ENCODE results near the gene SNRPD2. TPM values are rescaled to one million over a fixed set of nuclear protein-coding genes. Genes with fewer than 3 reads are reported as not detected.

The SNRPD2 gene
- 288 and 449 TPM in 2 replicates for total RNA-seq

DNA sequence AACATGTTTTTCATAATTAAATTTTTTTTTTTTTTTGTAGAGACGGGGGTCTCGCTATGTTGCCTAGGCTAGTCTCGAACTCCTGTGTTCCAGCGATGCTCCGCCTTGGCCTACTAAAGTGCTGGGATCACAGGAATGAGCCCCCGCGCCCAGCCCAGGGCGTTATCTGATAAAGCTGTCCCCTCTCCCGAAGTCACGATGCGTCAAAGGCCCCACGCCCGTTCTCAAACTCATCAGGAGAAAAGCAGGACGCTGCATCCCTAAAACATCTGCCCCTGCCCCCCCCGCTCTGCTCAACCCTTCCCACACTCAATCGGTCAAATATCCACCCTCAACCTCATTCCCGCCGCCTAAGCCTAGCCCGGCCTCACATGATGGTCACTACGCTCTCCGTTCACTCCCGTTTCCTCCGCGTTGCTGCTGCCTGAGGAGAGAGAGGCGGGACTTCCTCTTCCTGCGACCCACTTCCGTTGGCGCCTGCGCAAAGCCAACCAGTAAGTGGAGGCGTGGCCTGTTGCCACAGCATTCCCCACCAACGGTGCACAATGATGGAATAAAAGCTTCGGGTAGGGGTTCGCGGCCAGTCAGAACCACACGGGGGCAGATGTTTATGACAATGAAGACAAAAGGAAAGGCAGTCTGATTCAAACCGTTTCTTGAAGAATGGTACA is at the start of gene SNRPD2:
SNRPD2 (minus strand) TSS at position 438 of the 671 bp plus-strand sequence; CDS start at position 373, 65 bp downstream.

DNA sequence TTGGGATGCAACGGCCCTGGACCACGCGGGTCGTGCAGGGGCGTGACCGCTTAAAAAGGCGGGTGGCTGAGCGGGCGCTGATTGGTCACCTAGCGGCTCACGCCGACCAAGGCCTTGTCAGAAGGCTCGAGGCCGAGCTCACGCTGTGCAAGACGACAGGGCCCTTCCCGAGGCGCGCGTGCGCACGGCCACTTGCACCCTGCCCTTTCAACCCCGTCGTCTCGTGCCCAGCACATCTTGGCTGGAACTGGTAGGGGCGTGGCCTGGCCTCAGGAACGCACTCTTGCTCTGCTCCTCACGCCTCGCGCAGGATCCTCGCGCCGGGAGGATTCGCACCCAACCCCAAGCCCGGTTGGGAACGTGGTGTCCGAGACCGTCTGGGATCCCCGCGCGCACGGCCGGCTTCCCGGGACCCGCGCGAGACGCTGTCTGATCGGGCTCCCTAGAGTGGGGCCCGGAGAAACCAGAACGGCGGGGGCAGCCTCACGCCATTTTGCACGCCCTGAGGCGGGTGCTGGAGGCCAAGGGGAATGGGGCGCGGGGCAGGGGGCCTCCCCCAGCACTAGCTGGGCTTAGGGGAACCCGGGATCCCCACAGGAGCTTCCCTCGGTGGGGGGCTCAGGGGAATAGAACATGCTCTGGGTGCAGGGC is 41.5 kb upstream of the SNRPD2 start, which contains the start of gene MEIOSIN:
MEIOSIN (plus strand) TSS at position 280 of the 651 bp plus-strand sequence. CDS start 1,938 bp downstream, outside the sequence.

DNA sequence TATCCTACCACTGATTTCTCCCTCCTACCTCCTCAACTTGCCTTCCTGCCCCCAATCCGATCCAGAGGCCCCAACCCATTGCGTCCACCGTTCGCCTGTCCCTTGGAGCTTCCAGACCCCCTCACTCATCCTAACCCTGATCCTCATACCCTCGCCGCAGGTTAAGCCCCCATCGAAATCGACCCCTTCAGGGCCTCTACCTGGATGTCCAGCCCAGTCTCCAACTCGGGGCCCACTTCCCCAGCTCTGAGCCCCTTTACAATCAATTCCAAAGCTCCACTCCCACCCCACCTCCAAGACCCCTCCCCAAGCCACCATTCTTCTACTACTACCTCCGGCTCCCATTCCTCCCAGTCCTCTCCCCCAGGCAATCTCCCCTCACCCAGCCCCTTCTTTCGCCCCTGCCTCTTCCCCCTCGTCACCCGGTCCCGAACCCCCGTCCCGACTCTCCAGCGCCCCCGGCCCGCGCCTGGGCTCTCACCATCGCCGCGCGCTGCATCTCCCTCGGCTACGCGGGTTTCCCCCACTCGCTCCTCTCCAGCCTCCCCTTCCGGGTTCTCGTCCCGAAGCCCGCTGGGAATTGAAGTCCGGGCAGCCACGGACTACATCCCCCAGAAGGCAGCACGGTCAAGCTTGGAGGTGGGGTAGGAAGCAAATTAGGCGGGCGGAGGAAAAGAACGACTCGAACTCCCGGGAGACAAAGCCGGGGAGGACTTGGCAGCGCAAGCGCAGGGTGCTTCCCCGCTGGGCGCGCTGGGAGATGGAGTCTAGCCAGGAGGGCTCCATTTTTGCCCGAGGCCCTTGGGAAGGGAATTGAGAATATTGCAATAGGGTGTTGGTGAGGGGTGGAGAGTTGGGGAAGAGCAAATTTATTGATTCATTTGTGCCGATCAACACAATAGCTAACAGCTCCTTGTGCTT is 38.9 kb upstream of the SNRPD2 start, which contains the start of gene FBXO46:
FBXO46 (minus strand) TSS at position 529 of the 921 bp plus-strand sequence. CDS start 17,401 bp downstream, outside the sequence.

DNA sequence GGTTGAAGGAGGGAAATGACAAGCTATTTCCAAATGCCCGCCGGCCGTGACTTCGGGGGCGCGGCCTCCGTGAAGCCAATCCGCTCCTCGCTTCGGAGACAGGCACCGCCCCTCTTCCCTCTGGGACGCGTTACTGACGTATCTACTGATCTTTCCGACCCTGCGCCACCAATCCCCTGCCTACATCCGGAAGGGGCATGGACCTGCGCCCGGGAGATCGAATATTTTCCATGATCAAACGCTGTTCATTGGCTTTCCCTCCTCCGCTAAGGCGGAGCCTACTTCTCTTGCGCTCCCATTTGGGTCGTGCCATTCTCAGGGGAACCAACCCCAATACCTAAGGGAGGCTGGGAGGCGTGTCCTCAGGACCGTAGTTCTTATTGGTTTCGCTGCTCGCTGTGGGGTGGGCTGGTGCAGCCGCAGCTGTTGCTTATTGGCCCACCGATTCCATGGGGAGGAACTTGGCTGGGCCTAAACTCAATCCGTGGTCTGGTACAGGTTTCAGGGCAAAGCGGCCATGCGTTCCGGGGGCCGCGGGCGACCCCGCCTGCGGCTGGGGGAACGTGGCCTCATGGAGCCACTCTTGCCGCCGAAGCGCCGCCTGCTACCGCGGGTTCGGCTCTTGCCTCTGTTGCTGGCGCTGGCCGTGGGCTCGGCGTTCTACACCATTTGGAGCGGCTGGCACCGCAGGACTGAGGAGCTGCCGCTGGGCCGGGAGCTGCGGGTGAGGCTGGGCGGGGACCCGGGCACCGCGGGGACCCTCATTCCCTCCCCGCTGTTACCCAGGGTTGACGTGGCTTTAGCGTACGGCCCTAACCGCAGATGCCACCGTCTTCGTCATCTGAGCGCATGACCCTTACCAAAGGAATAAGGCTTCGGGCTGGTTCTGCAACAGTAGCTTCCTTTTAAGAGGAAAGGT is 693 bp upstream of the SNRPD2 start, which contains the start of gene QPCTL:
QPCTL (plus strand) TSS at position 480 of the 919 bp plus-strand sequence; CDS start at position 518, 38 bp downstream.

DNA sequence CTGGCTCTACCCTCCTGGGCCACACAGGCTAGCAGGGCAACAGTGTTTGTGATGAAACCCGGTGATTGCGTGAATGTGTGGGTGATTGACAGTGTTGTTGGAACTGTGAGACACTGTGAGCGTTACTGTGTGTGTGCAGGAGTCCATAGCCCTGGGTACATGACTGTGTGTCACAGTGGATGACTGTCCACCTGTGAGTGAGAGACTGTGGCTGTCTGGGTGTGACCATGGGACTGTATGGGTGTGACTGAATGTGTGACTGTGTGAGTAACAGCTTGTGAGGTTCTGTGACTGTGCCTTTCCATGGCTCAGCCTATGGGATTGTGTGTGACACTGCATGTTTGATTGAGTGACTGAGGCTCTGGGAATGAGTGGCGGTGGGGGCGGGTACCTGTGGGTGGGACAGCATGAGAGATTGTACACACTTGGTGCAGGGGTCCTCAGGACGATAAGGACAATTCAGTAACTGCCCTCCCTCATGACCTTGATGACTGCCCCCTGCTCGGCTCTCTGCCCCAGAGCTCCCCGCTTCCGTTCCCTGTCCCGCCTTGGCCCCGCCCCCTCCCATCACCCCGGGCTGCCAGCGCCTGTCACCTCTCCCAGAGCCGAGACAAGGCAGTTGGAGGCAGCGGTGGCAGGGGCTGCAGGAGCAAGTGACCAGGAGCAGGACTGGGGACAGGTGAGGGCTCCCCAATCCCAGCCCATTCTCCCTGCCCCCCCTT is 24.0 kb downstream of the SNRPD2 start, which contains the start of gene GIPR:
GIPR (plus strand) TSS at position 602 of the 722 bp plus-strand sequence. CDS start 1,300 bp downstream, outside the sequence.

DNA sequence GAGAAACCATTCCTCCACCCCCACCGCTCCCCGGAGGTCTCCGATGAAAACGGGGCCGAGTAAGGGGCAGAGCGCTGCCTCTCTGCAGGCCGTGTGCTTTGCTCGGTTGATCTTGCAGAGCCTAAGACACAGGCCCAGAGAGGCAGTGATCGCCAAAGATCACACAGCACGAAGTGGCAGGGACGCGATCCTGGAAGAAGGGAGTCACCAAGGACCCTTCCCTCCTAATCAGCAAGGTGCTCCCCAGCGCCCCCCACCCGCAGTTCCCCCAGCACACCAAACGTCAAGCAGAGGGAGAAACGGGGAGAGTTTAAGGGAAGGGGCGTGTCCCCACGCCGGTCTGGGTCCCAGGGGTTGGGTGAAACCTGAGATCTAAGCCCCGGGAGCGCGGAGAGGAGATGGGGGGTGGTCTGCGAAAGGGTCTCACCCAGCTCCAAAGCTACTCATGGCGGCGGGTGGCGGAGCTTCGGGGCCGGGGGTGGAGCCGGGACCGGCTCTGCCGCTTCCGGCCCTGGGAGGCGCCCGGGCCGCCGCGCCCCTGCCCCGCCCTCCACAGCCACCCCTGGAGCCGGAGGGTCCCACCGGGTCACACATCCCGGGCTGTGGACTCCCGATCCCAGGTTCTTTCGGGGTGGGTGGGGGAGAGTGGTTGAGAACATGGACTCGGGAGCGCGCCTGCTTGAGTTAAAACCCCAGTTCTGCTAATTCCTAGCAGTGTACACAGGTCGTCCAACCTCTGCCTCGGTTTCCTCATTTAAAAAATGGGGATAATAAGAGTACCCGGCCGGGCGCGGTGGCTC is 52.6 kb downstream of the SNRPD2 start, which contains the start of gene EML2:
EML2 (minus strand) TSS at position 468 of the 800 bp plus-strand sequence; CDS start at position 447, 21 bp downstream.

Other genes with a start within 250 kb of the SNRPD2 start
- 4.6 and 9.9 TPM in 2 replicates for gene FOSB, start 224.0 kb downstream of the SNRPD2 start, total RNA-seq
- 3.8 and 4.2 TPM in 2 replicates for gene RTN2, start 194.9 kb downstream of the SNRPD2 start, total RNA-seq
- gene PPM1N, start 193.5 kb downstream of the SNRPD2 start, total RNA-seq, result 0.96 and 2.3 TPM in 2 replicates
- gene VASP, start 184.5 kb downstream of the SNRPD2 start, total RNA-seq, result 56.4 and 112 TPM in 2 replicates
- gene OPA3, start 107.2 kb downstream of the SNRPD2 start, total RNA-seq, result 4.2 and 5.2 TPM in 2 replicates
- 0.28 and 0.96 TPM in 2 replicates for gene GPR4, start 89.7 kb downstream of the SNRPD2 start, total RNA-seq
- 66.8 and 101 TPM in 2 replicates for gene EML2, start 52.6 kb downstream of the SNRPD2 start, total RNA-seq
- gene GIPR, start 23.7 kb downstream of the SNRPD2 start, total RNA-seq, result 0.28 and 0.38 TPM in 2 replicates
- gene QPCTL, start 713 bp upstream of the SNRPD2 start, total RNA-seq, result 31.2 and 32.1 TPM in 2 replicates
- 3.4 and 5.8 TPM in 2 replicates for gene FBXO46, start 38.9 kb upstream of the SNRPD2 start, total RNA-seq
- not detected in 2 replicates for gene MEIOSIN, start 41.5 kb upstream of the SNRPD2 start, total RNA-seq
- 8.1 and 11.3 TPM in 2 replicates for gene SIX5, start 77.3 kb upstream of the SNRPD2 start, total RNA-seq
- 15.0 and 48.2 TPM in 2 replicates for gene DMPK, start 90.5 kb upstream of the SNRPD2 start, total RNA-seq
- gene DMWD, start 100.9 kb upstream of the SNRPD2 start, total RNA-seq, result 27.8 and 29.0 TPM in 2 replicates
- gene RSPH6A, start 123.4 kb upstream of the SNRPD2 start, total RNA-seq, result under 0.01 and 0.28 TPM in 2 replicates
- 22.8 and 29.9 TPM in 2 replicates for gene SYMPK, start 171.2 kb upstream of the SNRPD2 start, total RNA-seq
- gene FOXA3, start 172.4 kb upstream of the SNRPD2 start, total RNA-seq, result under 0.01 TPM in 1 of 2 replicates, not detected in the other
- 26.5 and 28.4 TPM in 2 replicates for gene IRF2BP1, start 194.2 kb upstream of the SNRPD2 start, total RNA-seq
- 0.77 and 2.0 TPM in 2 replicates for gene MYPOP, start 210.7 kb upstream of the SNRPD2 start, total RNA-seq
- not detected in 2 replicates for gene NANOS2, start 222.8 kb upstream of the SNRPD2 start, total RNA-seq